ENCODE results near the gene PNPLA5.

PNPLA5 gene

DNA sequence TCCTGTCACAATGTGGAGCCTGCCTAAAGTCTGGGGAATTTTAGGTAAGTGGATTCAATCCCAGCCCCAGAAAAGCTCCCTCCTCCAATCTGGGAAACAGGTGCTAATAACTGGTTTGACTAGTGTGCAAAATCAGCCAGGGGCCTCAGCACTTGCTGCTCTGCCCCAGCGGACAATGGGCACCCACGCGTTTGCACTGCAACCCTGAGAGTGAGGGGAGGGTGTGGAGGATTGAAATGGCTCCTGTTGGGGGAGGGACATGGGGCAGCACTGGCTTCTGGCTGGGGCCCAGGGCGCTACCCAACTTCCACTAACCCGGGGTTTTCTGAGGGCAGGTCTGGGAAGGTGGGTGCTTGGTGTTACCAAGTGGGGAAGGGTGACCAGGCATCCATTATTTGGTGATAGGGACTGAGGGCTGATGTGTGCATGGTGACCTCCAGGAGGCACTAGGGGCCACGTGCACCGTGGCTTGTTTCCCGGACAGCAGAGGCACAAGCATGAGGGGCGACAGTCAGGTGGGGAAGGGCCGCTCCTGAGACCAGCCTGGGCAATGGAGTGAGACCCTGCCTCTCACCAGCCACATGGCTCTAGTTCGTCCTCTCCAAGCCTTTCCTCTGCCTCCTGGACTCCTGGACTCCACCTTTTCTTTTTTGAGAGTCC, 4.3 kb upstream of the PNPLA5 start:
- Mint-ChIP-seq H3K27me3 (peaks cover 25% of the 10 kb centered on the region), H3K36me3 (ENCODE audit: insufficient read depth) (no peaks in the 10 kb centered on the region), H3K9me3 (no peaks in the 10 kb centered on the region), H3K27ac (ENCODE audit: low read depth) (no peak overlapping the region), H3K4me1 (no peaks in the 10 kb centered on the region), H3K4me3 (no peak overlapping the region)
- DNase-seq (ENCODE audit: low spot score in 2 of 2): no peak
- no peak for ATAC-seq (replicated peaks; ENCODE audit: extremely low read depth, poor library complexity, severe bottlenecking)

DNA sequence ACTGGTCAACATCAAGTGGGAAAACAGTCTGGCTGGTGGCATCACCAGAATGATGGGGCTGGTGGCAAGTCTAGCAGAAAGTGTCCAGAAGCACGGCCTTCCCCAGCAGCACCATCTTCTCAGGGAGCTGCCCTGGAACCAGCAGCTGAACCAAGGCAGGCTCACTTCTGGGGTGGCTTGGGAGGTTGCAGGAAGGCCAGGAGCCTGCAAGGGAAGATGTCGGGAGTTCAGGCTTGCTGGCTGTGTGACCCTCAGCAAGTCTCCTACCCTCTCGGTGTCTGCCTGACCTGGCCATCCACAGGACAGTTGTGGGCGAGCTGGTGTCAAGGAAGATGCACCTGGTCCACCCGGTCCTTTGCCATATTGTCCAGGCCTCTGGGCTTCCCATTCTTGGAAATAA, 2.3 kb upstream of the PNPLA5 start:
- DNase-seq (ENCODE audit: low spot score in 2 of 2) (no peak), ATAC-seq (replicated peaks; ENCODE audit: extremely low read depth, poor library complexity, severe bottlenecking) (no peak)
- H3K36me3 Mint-ChIP-seq (ENCODE audit: insufficient read depth): no peaks in the 10 kb centered on the region
- H3K4me1 Mint-ChIP-seq: no peaks in the 10 kb centered on the region
- peaks cover 40% of the 10 kb centered on the region for H3K27me3 Mint-ChIP-seq
- H3K27ac Mint-ChIP-seq (ENCODE audit: low read depth): no peak overlapping the region
- no peak overlapping the region for H3K4me3 Mint-ChIP-seq
- H3K9me3 Mint-ChIP-seq: no peaks in the 10 kb centered on the region

DNA sequence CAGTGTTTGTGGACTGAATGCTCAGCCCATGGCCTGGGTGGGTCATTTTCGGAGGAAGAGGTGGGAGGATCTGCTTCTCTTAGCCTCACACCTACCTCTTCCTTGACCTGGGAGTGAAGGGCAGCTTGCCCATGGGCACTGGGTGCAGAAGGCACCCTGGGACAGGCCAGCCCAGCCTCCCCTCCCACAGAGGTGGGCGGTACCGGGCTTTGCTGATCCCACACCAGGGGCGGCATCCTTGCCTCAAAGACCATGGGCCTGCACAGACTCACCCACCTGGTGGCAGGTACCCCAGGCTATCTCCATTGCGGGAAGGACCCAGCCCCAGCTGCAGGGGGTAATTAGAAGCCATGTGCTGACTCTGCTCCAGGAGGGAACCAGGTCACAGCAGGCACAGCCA, 1.5 kb upstream of the PNPLA5 start:
- H3K27ac Mint-ChIP-seq (ENCODE audit: low read depth): no peak overlapping the region
- H3K9me3 Mint-ChIP-seq: no peaks in the 10 kb centered on the region
- H3K36me3 Mint-ChIP-seq (ENCODE audit: insufficient read depth): no peaks in the 10 kb centered on the region
- H3K27me3 Mint-ChIP-seq: peaks cover 48% of the 10 kb centered on the region
- ATAC-seq (replicated peaks; ENCODE audit: extremely low read depth, poor library complexity, severe bottlenecking) (no peak), DNase-seq (ENCODE audit: low spot score in 2 of 2) (no peak)
- H3K4me3 Mint-ChIP-seq: no peak overlapping the region
- H3K4me1 Mint-ChIP-seq: no peaks in the 10 kb centered on the region

DNA sequence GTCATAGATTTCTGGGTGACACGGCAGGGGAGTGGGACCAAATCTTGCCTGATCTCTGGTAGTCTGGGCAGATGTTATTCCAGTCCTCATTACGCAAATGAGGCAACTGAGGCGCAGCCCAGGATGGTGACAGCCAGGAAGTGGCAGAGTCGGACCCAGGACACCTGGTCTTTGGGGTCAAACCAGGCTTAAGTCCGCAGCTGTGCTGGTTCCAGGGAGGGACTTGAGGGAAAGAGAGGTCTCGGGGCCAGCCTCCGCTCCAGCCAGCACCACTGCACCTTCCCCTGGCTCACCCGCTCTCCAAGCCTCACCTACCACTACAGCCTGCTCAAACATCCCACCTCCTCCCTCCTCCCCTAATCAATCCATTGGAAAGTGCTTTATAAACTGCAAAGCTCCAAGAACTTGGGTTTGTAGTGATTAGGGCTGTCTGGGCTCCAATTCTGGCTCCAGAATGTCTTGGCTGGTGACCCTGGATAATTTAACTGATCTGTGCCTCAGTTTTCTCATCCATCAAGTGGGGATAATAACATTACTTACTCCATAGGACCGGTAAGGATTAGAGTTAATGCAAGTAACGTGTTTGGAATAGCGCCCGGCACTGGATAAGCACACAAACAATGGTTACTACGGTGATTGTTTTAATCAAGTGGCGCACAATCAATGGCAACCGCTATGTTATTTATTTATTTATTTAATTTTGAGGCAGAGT, 526 bp upstream of the PNPLA5 start:
- Mint-ChIP-seq H3K4me1 (no peaks in the 10 kb centered on the region), H3K27me3 (peaks cover 58% of the 10 kb centered on the region), H3K4me3 (no peak overlapping the region), H3K36me3 (ENCODE audit: insufficient read depth) (no peaks in the 10 kb centered on the region), H3K27ac (ENCODE audit: low read depth) (no peak overlapping the region), H3K9me3 (no peaks in the 10 kb centered on the region)
- no peak for DNase-seq (ENCODE audit: low spot score in 2 of 2)
- ATAC-seq (replicated peaks; ENCODE audit: extremely low read depth, poor library complexity, severe bottlenecking): no peak

DNA sequence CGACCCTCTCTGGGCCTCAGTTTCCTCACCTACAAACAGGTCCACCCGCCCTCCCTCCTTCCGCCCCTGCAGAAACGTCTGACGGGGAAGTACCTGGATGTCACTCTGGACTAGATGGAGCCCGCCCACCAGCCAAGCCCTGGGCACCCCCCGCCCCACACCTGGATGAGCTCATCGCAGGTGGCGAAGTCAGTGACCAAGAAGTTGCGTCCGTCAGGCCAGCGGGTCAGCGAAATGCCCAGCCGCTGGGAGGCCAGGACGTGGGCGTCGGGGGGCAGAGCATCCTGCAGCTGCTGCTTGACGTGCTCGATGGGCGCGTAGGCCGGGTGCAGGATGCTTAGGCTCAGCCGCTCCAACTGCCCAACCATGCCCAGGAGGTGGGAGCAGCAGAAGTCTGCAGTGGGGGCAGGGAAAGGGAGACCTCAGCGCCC, 897 bp downstream of the PNPLA5 start:
- no peaks in the 10 kb centered on the region for H3K9me3 Mint-ChIP-seq
- DNase-seq (ENCODE audit: low spot score in 2 of 2): no peak
- H3K27ac Mint-ChIP-seq (ENCODE audit: low read depth): no peak overlapping the region
- peaks cover 4% of the 10 kb centered on the region for H3K4me1 Mint-ChIP-seq
- H3K27me3 Mint-ChIP-seq: peaks cover 66% of the 10 kb centered on the region
- H3K4me3 Mint-ChIP-seq: no peak overlapping the region
- H3K36me3 Mint-ChIP-seq (ENCODE audit: insufficient read depth): no peaks in the 10 kb centered on the region
- no peak for ATAC-seq (replicated peaks; ENCODE audit: extremely low read depth, poor library complexity, severe bottlenecking)

DNA sequence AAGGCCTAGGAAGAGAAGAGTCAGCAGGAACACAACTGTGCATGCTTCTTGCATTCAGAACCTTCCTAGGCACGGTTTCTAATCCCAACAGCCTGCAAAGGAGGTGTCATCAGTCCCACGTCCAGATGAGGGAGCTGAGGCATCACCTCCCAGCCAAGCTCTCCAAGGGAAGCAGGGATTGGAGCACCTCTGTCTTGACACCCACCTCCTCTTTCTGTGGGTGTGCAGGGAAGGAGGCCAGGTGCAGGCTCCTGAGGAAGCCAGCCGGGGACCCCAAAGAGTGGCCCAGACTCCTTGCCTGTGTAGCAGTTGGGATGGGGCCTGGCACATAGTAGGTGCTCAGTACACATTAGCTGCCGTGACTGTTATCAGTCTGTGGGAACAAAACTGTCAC, 2.0 kb downstream of the PNPLA5 start:
- no peaks in the 10 kb centered on the region for H3K9me3 Mint-ChIP-seq
- no peak overlapping the region for H3K27ac Mint-ChIP-seq (ENCODE audit: low read depth)
- no peak for DNase-seq (ENCODE audit: low spot score in 2 of 2)
- ATAC-seq (replicated peaks; ENCODE audit: extremely low read depth, poor library complexity, severe bottlenecking): no peak
- H3K36me3 Mint-ChIP-seq (ENCODE audit: insufficient read depth): no peaks in the 10 kb centered on the region
- H3K4me1 Mint-ChIP-seq: peaks cover 4% of the 10 kb centered on the region
- peaks cover 68% of the 10 kb centered on the region for H3K27me3 Mint-ChIP-seq
- no peak overlapping the region for H3K4me3 Mint-ChIP-seq

DNA sequence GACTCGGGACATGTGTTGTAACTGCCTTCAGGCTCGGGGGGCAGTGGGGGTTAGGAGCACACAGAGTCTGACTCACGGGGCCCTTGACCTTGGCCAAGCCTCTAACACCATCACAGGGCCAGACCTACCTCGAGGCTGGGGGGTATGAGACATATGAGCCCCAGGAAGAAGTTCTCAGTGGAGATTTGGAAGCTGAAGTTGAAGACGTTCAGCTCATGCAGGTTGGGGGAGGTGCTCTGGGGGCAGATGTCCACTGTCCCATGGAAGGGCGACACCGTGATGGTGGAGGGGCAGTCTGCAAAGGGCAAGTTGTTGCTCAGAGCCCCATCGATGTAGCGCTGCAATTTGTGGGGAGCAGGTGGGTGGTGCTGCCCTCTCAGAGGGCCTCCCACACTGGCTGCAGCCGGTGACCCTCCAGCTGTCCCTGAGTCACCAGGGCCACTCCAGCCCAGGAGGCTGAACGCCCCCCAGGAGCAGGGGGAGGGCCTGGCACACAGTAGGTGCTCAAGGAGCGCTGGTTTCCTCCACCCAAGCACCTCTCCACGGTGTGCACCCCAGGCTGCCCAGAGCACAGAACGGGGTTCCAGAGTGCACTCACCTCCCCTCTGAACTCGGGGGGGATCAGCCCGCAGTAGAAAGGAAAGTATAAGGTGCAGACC, 2.5 kb downstream of the PNPLA5 start:
- Mint-ChIP-seq H3K36me3 (ENCODE audit: insufficient read depth) (no peaks in the 10 kb centered on the region), H3K4me3 (no peak overlapping the region), H3K9me3 (no peaks in the 10 kb centered on the region), H3K27me3 (peaks cover 68% of the 10 kb centered on the region), H3K4me1 (peaks cover 4% of the 10 kb centered on the region), H3K27ac (ENCODE audit: low read depth) (no peak overlapping the region)
- DNase-seq (ENCODE audit: low spot score in 2 of 2) (no peak), ATAC-seq (replicated peaks; ENCODE audit: extremely low read depth, poor library complexity, severe bottlenecking) (no peak)

DNA sequence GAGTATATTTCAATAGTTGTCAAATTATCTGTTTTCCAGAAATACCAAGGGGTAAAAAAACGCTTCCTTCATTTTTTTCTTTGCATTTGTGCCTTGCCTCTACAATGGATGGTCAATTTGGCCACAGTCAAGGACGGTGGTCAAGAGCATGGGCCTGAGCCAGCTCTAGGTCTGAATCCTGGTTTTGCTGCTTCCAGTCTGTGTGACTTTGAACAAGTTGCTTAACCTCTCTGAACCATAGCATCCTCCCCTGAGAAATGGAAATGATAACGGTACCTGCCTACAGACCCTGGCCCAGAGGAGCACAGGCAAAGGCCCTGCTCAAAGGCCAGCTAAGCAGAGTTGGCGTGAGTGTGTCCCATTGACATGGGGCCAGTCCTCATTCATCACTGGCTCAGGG, 3.1 kb downstream of the PNPLA5 start:
- Mint-ChIP-seq H3K4me1 (peaks cover 4% of the 10 kb centered on the region), H3K27ac (ENCODE audit: low read depth) (no peak overlapping the region), H3K36me3 (ENCODE audit: insufficient read depth) (no peaks in the 10 kb centered on the region), H3K27me3 (peaks cover 63% of the 10 kb centered on the region), H3K4me3 (no peak overlapping the region), H3K9me3 (no peaks in the 10 kb centered on the region)
- no peak for DNase-seq (ENCODE audit: low spot score in 2 of 2)
- ATAC-seq (replicated peaks; ENCODE audit: extremely low read depth, poor library complexity, severe bottlenecking): no peak

DNA sequence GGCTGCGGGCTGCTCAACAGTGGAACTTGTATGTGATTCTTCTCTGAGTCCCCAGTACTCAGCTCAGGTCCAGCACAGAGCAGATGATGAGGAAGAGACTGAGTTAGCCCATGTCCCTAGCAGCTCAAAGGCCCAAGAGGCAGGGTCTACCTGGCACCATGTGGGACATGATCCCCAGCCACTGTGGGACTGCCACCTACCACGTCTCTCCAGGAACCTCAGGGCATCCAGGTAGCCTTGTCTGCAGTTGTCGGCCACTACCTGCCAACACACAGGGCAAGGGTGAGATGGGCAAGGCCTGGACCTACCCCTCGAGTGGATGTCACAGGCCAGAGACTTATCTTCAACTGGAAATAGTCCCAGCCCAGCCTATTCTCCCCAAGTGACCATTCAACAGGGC, 4.4 kb downstream of the PNPLA5 start:
- H3K36me3 Mint-ChIP-seq (ENCODE audit: insufficient read depth): no peaks in the 10 kb centered on the region
- H3K27me3 Mint-ChIP-seq: peaks cover 56% of the 10 kb centered on the region
- ATAC-seq (replicated peaks; ENCODE audit: extremely low read depth, poor library complexity, severe bottlenecking) (no peak), DNase-seq (ENCODE audit: low spot score in 2 of 2) (no peak)
- H3K4me1 Mint-ChIP-seq: peaks cover 4% of the 10 kb centered on the region
- no peaks in the 10 kb centered on the region for H3K9me3 Mint-ChIP-seq
- H3K27ac Mint-ChIP-seq (ENCODE audit: low read depth): no peak overlapping the region
- no peak overlapping the region for H3K4me3 Mint-ChIP-seq

DNA sequence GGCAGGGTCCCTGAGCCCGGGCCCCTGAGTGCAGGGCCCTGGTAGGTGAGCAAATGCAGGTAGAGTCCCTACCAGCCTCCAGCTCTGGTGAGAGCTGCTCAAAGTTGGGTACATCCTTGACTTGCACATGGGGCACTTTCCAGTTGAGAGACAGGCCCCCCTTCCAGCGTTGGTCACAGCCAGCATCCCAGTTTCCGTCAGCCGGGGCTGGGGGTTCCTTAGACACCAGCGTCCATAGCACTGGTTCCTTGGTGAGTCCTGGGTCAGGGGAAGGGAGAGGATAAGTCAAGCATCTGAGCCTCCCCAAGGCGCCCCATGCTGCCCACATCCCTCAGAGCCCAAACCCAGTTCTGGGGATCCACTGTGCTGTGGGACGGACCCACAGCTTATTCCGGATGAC, 5.6 kb downstream of the PNPLA5 start:
- ATAC-seq (replicated peaks; ENCODE audit: extremely low read depth, poor library complexity, severe bottlenecking) (no peak), DNase-seq (ENCODE audit: low spot score in 2 of 2) (no peak)
- Mint-ChIP-seq H3K4me1 (peaks cover 4% of the 10 kb centered on the region), H3K36me3 (ENCODE audit: insufficient read depth) (no peaks in the 10 kb centered on the region), H3K27ac (ENCODE audit: low read depth) (no peak overlapping the region), H3K9me3 (no peaks in the 10 kb centered on the region), H3K27me3 (peaks cover 56% of the 10 kb centered on the region), H3K4me3 (no peak overlapping the region)

DNA sequence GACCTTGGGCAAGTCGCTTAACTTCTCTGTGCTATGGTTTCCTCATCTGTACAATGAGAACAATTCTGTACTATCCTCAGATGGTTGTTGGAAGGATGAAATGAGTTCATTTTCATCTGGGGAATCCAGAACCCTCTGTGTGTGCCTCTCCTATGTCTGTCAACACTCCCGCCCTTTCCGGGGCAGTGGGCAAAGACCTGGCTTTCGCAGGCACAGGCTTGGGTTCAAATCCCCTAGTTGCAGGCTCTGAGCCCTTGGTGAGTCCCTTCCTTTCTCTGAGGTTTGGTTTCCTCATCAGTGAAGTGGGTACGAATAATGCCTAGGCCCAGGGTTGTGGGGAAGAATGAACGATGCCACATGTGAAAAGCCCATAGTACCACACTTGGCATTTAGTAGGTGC, 6.0 kb downstream of the PNPLA5 start:
- H3K27ac Mint-ChIP-seq (ENCODE audit: low read depth): no peak overlapping the region
- H3K4me1 Mint-ChIP-seq: peaks cover 4% of the 10 kb centered on the region
- no peak for ATAC-seq (replicated peaks; ENCODE audit: extremely low read depth, poor library complexity, severe bottlenecking)
- no peaks in the 10 kb centered on the region for H3K36me3 Mint-ChIP-seq (ENCODE audit: insufficient read depth)
- H3K9me3 Mint-ChIP-seq: no peaks in the 10 kb centered on the region
- DNase-seq (ENCODE audit: low spot score in 2 of 2): no peak
- peaks cover 57% of the 10 kb centered on the region for H3K27me3 Mint-ChIP-seq
- H3K4me3 Mint-ChIP-seq: peak overlapping the region; percentile 32

DNA sequence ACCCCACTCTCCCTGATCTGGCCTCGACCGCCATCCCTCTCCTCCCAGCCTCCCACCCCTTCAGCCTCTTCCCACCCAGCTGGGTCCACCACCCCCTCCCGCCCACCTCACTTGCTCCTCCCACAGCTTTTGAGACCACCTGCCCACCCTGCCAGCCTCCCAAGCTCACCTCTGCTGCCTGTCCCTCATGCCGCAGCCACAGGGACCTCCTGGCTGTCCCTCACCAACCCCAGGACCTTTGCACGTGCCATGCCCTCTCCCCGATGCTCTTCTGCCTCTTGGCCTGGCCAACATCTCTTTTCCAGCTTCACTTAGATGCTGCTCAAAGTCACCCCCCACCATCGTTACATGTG, 6.5 kb downstream of the PNPLA5 start:
- Mint-ChIP-seq H3K27me3 (peaks cover 58% of the 10 kb centered on the region), H3K4me3 (peak overlapping the region; percentile 32), H3K4me1 (peaks cover 4% of the 10 kb centered on the region), H3K9me3 (no peaks in the 10 kb centered on the region), H3K36me3 (ENCODE audit: insufficient read depth) (no peaks in the 10 kb centered on the region), H3K27ac (ENCODE audit: low read depth) (no peak overlapping the region)
- DNase-seq (ENCODE audit: low spot score in 2 of 2): no peak
- ATAC-seq (replicated peaks; ENCODE audit: extremely low read depth, poor library complexity, severe bottlenecking): no peak

All from central memory CD8-positive, alpha-beta T cell (primary cell).